SU-DHL-6 (cell line): ENCODE data around the gene ZNF365.
"Not testable (repeated sequence)": the region's sequence is repeated elsewhere in the genome, so short reads cannot be mapped to it uniquely, and the experiment has no call there.

Source experiments
- H2AFZ ChIP-seq: fragments of 200-600 bp; sonication (generic); 2 replicates; pipeline ENCODE4 v1.6.1; 2014; ENCODE audit warnings: low read depth, mild to moderate bottlenecking, moderate library complexity, mixed read lengths, antibody characterized with exemption, low read length; ENCODE audit not compliant: severe bottlenecking
- H3F3A ChIP-seq: fragments of 200-600 bp; shearing (Covaris generic); 2 replicates; pipeline ENCODE4 v1.6.0; 2016; ENCODE audit warnings: antibody characterized with exemption, mild to moderate bottlenecking; ENCODE audit not compliant: insufficient read depth
- H3K27ac ChIP-seq: fragments of 200-600 bp; sonication (generic); 2 replicates; pipeline ENCODE4 v1.5.1; 2016; ENCODE audit warnings: low read depth, mild to moderate bottlenecking, low read length, moderate library complexity, mixed read lengths
- H3K27me3 ChIP-seq: fragments of 200-600 bp; sonication (generic), shearing (Covaris generic); 2 replicates; pipeline ENCODE4 v1.6.0; 2014; ENCODE audit warnings: mild to moderate bottlenecking, low read length
- H3K36me3 ChIP-seq: fragments of 200-600 bp; sonication (generic); 2 replicates; pipeline ENCODE4 v1.6.1; 2014; ENCODE audit warnings: mild to moderate bottlenecking, low read length, mixed read lengths
- H3K4me2 ChIP-seq: fragments of 300-600, 200-600 bp; shearing (Covaris generic), sonication (generic); 2 replicates; pipeline ENCODE4 v1.6.0; 2014; ENCODE audit warnings: low read length, low read depth, mild to moderate bottlenecking; ENCODE audit not compliant: poor library complexity, severe bottlenecking
- H3K4me3 ChIP-seq: fragments of 200-600 bp; sonication (generic); 2 replicates; pipeline ENCODE4 v1.5.1; 2014; ENCODE audit warnings: antibody characterized with exemption, low read length, mild to moderate bottlenecking, mixed read lengths; ENCODE audit not compliant: insufficient read depth, poor library complexity, severe bottlenecking
- H3K79me2 ChIP-seq: fragments of 200-600 bp; sonication (generic); 2 replicates; pipeline ENCODE4 v1.6.1; 2014; ENCODE audit warnings: mild to moderate bottlenecking, low read length, moderate library complexity; ENCODE audit not compliant: insufficient read depth
- H3K9ac ChIP-seq: fragments of 200-600 bp; sonication (generic); 2 replicates; pipeline ENCODE4 v1.7.0; 2014; ENCODE audit warnings: mild to moderate bottlenecking, low read length
- H3K9me2 ChIP-seq: fragments of 200-600 bp; sonication (generic); replicated peaks from 2 replicates; pipeline ENCODE4 v1.6.1; 2014; ENCODE audit warnings: low read length; ENCODE audit not compliant: insufficient read depth
- H3K9me3 ChIP-seq: fragments of 200-600 bp; sonication (generic); 2 replicates; pipeline ENCODE4 v1.6.1; 2014; ENCODE audit warnings: low read length, mixed read lengths; ENCODE audit not compliant: insufficient read depth
- H4K20me1 ChIP-seq: fragments of 200-600 bp; sonication (generic); 2 replicates; pipeline ENCODE4 v1.6.1; 2014; ENCODE audit warnings: low read depth, mild to moderate bottlenecking, antibody characterized with exemption, low read length, moderate library complexity, mixed read lengths
- CTCF ChIP-seq: fragments of 200-600 bp; sonication (generic); IDR thresholded peaks from one replicate; pipeline ENCODE4 v1.5.1; 2017; ENCODE audit warnings: antibody characterized with exemption, mild to moderate bottlenecking, low read length, moderate library complexity; ENCODE audit not compliant: insufficient read depth, poor library complexity, severe bottlenecking
- EZH2phosphoT487 ChIP-seq: fragments of 200-600 bp; sonication (generic), shearing (Covaris generic); conservative IDR thresholded peaks from 2 replicates; pipeline ENCODE4 v1.6.1; 2018; ENCODE audit warnings: mild to moderate bottlenecking, antibody characterized with exemption, low read length, moderate library complexity, mixed read lengths

ZNF365 gene

GRCh38 chr10:62399211-62399610 is 25.0 kb downstream of the ZNF365 start:
- H3K27me3 ChIP-seq, result no peaks in the 10 kb centered on the region
- no peak overlapping the region for H3K27ac ChIP-seq
- no peak overlapping the region for H2AFZ ChIP-seq
- no peaks in the 10 kb centered on the region for H3F3A ChIP-seq
- no peaks in the 10 kb centered on the region for H3K9me2 ChIP-seq
- TF ChIP-seq EZH2phosphoT487, result no peak
- TF ChIP-seq CTCF, result no peak
- H3K4me2 ChIP-seq, result no peak overlapping the region
- H4K20me1 ChIP-seq, result no peaks in the 10 kb centered on the region
- no peak overlapping the region for H3K4me3 ChIP-seq
- no peaks in the 10 kb centered on the region for H3K36me3 ChIP-seq
- H3K79me2 ChIP-seq, result no peaks in the 10 kb centered on the region
- no peak overlapping the region for H3K9ac ChIP-seq
- H3K9me3 ChIP-seq, result no peaks in the 10 kb centered on the region

- H3K36me3 ChIP-seq, result no peaks in the 10 kb centered on the region
- TF ChIP-seq EZH2phosphoT487, result no peak
- no peak for TF ChIP-seq CTCF
- H4K20me1 ChIP-seq, result no peaks in the 10 kb centered on the region
- no peak overlapping the region for H3K4me3 ChIP-seq
- no peak overlapping the region for H3K4me2 ChIP-seq
- H3K79me2 ChIP-seq, result no peaks in the 10 kb centered on the region
- H3K9me3 ChIP-seq, result no peaks in the 10 kb centered on the region
- H2AFZ ChIP-seq, result no peak overlapping the region
- H3K27me3 ChIP-seq, result no peaks in the 10 kb centered on the region
- no peaks in the 10 kb centered on the region for H3K9me2 ChIP-seq
- no peak overlapping the region for H3K27ac ChIP-seq
- H3F3A ChIP-seq, result no peaks in the 10 kb centered on the region
- no peak overlapping the region for H3K9ac ChIP-seq
Observed at GRCh38 chr10:62402508-62402907, 28.3 kb downstream of the ZNF365 start.

- not testable (repeated sequence) for H3K79me2 ChIP-seq, H3K36me3 ChIP-seq, H3F3A ChIP-seq, H3K27me3 ChIP-seq, H3K4me3 ChIP-seq, H3K9ac ChIP-seq, H3K27ac ChIP-seq, H3K9me2 ChIP-seq, H4K20me1 ChIP-seq, H3K4me2 ChIP-seq, H2AFZ ChIP-seq, H3K9me3 ChIP-seq
Observed at GRCh38 chr10:62410528-62410927, 36.4 kb downstream of the ZNF365 start.

GRCh38 chr10:62410934-62411333 is 36.8 kb downstream of the ZNF365 start:
- not testable (repeated sequence) for H4K20me1 ChIP-seq, H3F3A ChIP-seq, H2AFZ ChIP-seq, H3K9ac ChIP-seq, H3K4me2 ChIP-seq, H3K4me3 ChIP-seq, H3K27me3 ChIP-seq, H3K79me2 ChIP-seq, H3K9me3 ChIP-seq, H3K36me3 ChIP-seq, H3K9me2 ChIP-seq, H3K27ac ChIP-seq
